ENCODE data around the gene PIANP. TPM values are rescaled to one million over a fixed set of nuclear protein-coding genes. Genes with fewer than 3 reads are reported as not detected.

The PIANP gene
- total and polyA plus RNA-seq, 10 of the 15 experiments (the other 5 are each of a cell fraction or from before 2014, with no cell fraction given) = 0.08 to 0.12 (median 0.08) TPM; not detected in 7

GRCh38 chr12:6646276-6647082, 54.1 kb downstream of the PIANP start:
- RAD21 ChIA-PET (ENCODE audit: unreplicated experiment) = no interaction called here
- Histone ChIP-seq H3K9me3 (replicated peaks; ENCODE audit: control insufficient read depth, insufficient read depth, low read length) (peaks cover 15% of the 10 kb centered on the region), H3K27ac (ENCODE audit: control insufficient read depth, insufficient read depth) (no peak overlapping the region), H3K27me3 (replicated peaks in 1 of 2; ENCODE audit: control insufficient read depth in 2 of 2, insufficient read depth in 2 of 2, low read length in 1 of 2) (no peaks in the 10 kb centered on the region), H4K20me1 (ENCODE audit: control insufficient read depth, insufficient read depth) (no peaks in the 10 kb centered on the region), H3K9ac (ENCODE audit: control insufficient read depth, insufficient read depth, low read length) (no peak overlapping the region), H2AFZ (ENCODE audit: control insufficient read depth, low read depth, low read length) (peak overlapping the region; percentile 64), H3K79me2 (ENCODE audit: control insufficient read depth, insufficient read depth, low read length) (no peaks in the 10 kb centered on the region), H3K4me3 (peak overlapping the region; percentile 49; the same call in 1 of the 2 replicates), H3K4me2 (ENCODE audit: control insufficient read depth, insufficient read depth) (peak overlapping the region; percentile 46), H3K36me3 (ENCODE audit: control insufficient read depth in 2 of 2, insufficient read depth in 2 of 2, low read length in 1 of 2) (no peaks in the 10 kb centered on the region; a peak in 2 of 4 replicates), H3K4me1 (ENCODE audit: control insufficient read depth, insufficient read depth, low read length) (peaks cover 14% of the 10 kb centered on the region)
- DNase-seq (ENCODE audit: low read depth, low spot score) (no peak), ATAC-seq (no peak; the same call in 2 of the 3 replicates), FAIRE-seq (no peak)
- in situ Hi-C loops (cut with MboI) (no loop called here), intact Hi-C loops (cut with micrococcal nuclease; ENCODE audit: unreplicated experiment) (no loop called here)
- CTCF ChIA-PET = interaction anchor here (1.0 to 3.6 kb wide), 7 partner anchors 11 to 82 kb away, joined by 3 to 21 read pairs (median 4); no protein-coding TSS in a partner anchor
- no TSS peak for BruUV-seq (replicated peaks)
- WGBS (ENCODE audit: insufficient coverage, insufficient replicate concordance, low lambda C conversion rate, missing lambda C conversion rate) = 78% methylated on average over 27 of the region's 28 CpGs
- TF ChIP-seq NR2F1 (conservative IDR thresholded peaks at IDR 0.05) = no peak
- no peak for TF ChIP-seq RAD51 (IDR thresholded peaks at IDR 0.05)
- TF ChIP-seq LARP7 (IDR thresholded peaks at IDR 0.05) = no peak
- no peak for TF ChIP-seq MYC (IDR thresholded peaks at IDR 0.05; ENCODE audit: insufficient read depth, insufficient read length, insufficient replicate concordance, low read length, severe bottlenecking)
- no peak for TF ChIP-seq TARDBP (IDR thresholded peaks at IDR 0.05; ENCODE audit: borderline replicate concordance)
- TF ChIP-seq TAF1 (IDR thresholded peaks at IDR 0.05; ENCODE audit: borderline replicate concordance, low read depth, low read length) = no peak
- TF ChIP-seq, protein P1, sequence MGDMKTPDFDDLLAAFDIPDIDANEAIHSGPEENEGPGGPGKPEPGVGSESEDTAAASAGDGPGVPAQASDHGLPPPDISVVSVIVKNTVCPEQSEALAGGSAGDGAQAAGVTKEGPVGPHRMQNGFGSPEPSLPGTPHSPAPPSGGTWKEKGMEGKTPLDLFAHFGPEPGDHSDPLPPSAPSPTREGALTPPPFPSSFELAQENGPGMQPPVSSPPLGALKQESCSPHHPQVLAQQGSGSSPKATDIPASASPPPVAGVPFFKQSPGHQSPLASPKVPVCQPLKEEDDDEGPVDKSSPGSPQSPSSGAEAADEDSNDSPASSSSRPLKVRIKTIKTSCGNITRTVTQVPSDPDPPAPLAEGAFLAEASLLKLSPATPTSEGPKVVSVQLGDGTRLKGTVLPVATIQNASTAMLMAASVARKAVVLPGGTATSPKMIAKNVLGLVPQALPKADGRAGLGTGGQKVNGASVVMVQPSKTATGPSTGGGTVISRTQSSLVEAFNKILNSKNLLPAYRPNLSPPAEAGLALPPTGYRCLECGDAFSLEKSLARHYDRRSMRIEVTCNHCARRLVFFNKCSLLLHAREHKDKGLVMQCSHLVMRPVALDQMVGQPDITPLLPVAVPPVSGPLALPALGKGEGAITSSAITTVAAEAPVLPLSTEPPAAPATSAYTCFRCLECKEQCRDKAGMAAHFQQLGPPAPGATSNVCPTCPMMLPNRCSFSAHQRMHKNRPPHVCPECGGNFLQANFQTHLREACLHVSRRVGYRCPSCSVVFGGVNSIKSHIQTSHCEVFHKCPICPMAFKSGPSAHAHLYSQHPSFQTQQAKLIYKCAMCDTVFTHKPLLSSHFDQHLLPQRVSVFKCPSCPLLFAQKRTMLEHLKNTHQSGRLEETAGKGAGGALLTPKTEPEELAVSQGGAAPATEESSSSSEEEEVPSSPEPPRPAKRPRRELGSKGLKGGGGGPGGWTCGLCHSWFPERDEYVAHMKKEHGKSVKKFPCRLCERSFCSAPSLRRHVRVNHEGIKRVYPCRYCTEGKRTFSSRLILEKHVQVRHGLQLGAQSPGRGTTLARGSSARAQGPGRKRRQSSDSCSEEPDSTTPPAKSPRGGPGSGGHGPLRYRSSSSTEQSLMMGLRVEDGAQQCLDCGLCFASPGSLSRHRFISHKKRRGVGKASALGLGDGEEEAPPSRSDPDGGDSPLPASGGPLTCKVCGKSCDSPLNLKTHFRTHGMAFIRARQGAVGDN (IDR thresholded peaks at IDR 0.05) = no peak
- TF ChIP-seq NR2C1 (IDR thresholded peaks at IDR 0.05) = no peak
- no peak for TF ChIP-seq BACH1 (IDR thresholded peaks at IDR 0.05; ENCODE audit: borderline replicate concordance)
- POLR2A ChIA-PET = interaction anchor here (0.5 to 1.0 kb wide), 3 partner anchors 14 to 82 kb away, joined by 3 to 6 read pairs (median 4); no protein-coding TSS in a partner anchor
- SMC1A ChIA-PET (ENCODE audit: uncharacterized antibody, unreplicated experiment) = interaction anchor here (0.7 to 4.2 kb wide), 6 partner anchors 9 to 41 kb away, joined by 3 to 23 read pairs (median 5); partner anchors contain the start of gene LPAR5
